ENCODE results near the gene MARCHF4. TPM values are rescaled to one million over a fixed set of nuclear protein-coding genes. Genes with fewer than 3 reads are reported as not detected.

Gene MARCHF4
- total and polyA plus RNA-seq, 9 of the 15 experiments (the other 6 are each of a cell fraction or from before 2014, with no cell fraction given) = 0.05 TPM; not detected in 8

DNA sequence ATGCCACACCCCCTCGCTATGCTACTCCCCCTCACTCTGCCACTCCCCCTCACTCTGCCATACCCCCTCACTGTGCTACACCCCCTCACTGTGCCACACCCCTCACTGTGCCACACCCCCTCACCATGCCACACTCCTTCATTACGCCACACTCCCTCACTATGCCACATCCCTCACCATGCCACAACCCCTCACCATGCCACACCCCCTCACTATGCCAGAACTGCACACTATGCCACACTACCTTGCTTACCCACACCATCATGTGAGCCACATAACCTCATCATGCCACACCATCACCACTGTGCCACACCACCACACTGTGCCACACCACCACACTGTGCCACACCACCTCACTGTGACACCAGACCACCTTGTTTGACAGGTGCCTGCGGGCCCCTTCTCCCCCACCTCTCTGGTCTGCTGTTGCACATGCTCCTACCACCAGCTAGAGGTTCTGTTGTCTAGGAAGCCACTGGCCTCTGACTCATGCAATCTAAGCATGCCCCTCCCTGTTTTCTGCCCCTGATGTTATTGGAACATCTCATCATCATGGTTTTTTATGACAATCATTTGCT lies 22.0 kb downstream of the MARCHF4 start (continued):
- TF ChIP-seq, protein P1, sequence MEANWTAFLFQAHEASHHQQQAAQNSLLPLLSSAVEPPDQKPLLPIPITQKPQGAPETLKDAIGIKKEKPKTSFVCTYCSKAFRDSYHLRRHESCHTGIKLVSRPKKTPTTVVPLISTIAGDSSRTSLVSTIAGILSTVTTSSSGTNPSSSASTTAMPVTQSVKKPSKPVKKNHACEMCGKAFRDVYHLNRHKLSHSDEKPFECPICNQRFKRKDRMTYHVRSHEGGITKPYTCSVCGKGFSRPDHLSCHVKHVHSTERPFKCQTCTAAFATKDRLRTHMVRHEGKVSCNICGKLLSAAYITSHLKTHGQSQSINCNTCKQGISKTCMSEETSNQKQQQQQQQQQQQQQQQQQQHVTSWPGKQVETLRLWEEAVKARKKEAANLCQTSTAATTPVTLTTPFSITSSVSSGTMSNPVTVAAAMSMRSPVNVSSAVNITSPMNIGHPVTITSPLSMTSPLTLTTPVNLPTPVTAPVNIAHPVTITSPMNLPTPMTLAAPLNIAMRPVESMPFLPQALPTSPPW (CRISPR knock-in tag; IDR thresholded peaks at IDR 0.05) = peak; percentile 32
- TF ChIP-seq, protein P2, sequence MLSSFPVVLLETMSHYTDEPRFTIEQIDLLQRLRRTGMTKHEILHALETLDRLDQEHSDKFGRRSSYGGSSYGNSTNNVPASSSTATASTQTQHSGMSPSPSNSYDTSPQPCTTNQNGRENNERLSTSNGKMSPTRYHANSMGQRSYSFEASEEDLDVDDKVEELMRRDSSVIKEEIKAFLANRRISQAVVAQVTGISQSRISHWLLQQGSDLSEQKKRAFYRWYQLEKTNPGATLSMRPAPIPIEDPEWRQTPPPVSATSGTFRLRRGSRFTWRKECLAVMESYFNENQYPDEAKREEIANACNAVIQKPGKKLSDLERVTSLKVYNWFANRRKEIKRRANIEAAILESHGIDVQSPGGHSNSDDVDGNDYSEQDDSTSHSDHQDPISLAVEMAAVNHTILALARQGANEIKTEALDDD (IDR thresholded peaks at IDR 0.05) = no peak

DNA sequence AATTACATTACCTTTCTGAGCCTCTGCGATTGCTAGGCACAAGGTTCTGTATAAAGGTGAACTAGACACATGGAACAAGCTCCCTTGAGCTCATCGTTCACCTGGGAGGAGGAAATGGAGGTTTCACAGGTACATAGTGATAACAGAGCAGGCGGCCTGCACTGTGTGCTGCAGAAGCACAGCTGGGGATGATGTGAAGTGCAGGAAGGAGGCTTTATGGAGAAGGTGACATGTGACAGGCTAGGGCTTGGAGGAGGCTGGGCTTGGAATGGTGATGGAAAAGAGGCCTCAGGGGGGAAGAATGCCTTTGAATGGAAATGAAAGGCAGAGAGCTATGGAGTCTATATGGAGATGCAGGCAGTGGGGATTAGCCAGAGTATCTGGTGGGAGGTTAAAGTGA lies 22.9 kb downstream of the MARCHF4 start:
- Histone ChIP-seq H3K4me3 (no peak overlapping the region), H3K4me1 (replicated peaks in 1 of 2; ENCODE audit: control insufficient read depth in 2 of 2, insufficient read depth in 2 of 2, low read length in 2 of 2) (peaks cover 0 to 10% of the 10 kb centered on the region in 2 experiments; a peak in 3 of 5 replicates), H3K36me3 (ENCODE audit: control insufficient read depth, insufficient read depth, low read length) (no peaks in the 10 kb centered on the region), H3K4me2 (ENCODE audit: insufficient read depth, low read length) (no peak overlapping the region), H3K9ac (ENCODE audit: insufficient read depth in 1 of 2, low read depth in 2 of 2, low read length in 2 of 2) (no peak overlapping the region), H3K27ac (ENCODE audit: extremely low read depth, low read depth, low read length) (no peak overlapping the region), H4K20me1 (replicated peaks; ENCODE audit: control insufficient read depth, insufficient read depth, low read length) (no peaks in the 10 kb centered on the region), H3K9me3 (replicated peaks; ENCODE audit: control insufficient read depth, insufficient read depth, low read depth, low read length) (no peaks in the 10 kb centered on the region), H3K79me2 (ENCODE audit: control insufficient read depth, insufficient read depth, low read length) (no peaks in the 10 kb centered on the region), H3K27me3 (ENCODE audit: control insufficient read depth in 2 of 2, insufficient read depth in 2 of 2, low read length in 2 of 2) (peaks cover 0 to 2% of the 10 kb centered on the region in 2 experiments; a peak in 2 of 5 replicates), H2AFZ (ENCODE audit: low read depth, low read length) (no peak overlapping the region), H3K9me1 (ENCODE audit: control insufficient read depth, insufficient read depth, low read length) (no peaks in the 10 kb centered on the region)
- FAIRE-seq (no peak), ATAC-seq (no peak), DNase-seq (ENCODE audit: extremely low read depth in 1 of 4, low spot score in 3 of 4) (no peak)
- no TSS peak for BruUV-seq (replicated peaks)
- ChIA-PET CTCF (ENCODE audit: low intra/inter-chr PET ratio) (no interaction called here), POLR2A (no interaction called here)
- in situ Hi-C loops (cut with MboI) (no loop called here), intact Hi-C loops (cut with micrococcal nuclease) (no loop called here)
- 0% methylated on average over 3 of the region's 3 CpGs for WGBS (ENCODE audit: insufficient coverage, low coverage, missing lambda C conversion rate)
- TF ChIP-seq ZFX (CRISPR knock-in tag; IDR thresholded peaks at IDR 0.05) (no peak), ESRRB (CRISPR knock-in tag; IDR thresholded peaks at IDR 0.05; ENCODE audit: borderline replicate concordance) (no peak), TAF1 (IDR thresholded peaks at IDR 0.05; ENCODE audit: control insufficient read depth, extremely low read depth, insufficient read depth, low read length, severe bottlenecking) (no peak), LARP7 (IDR thresholded peaks at IDR 0.05) (no peak), BRD4 (IDR thresholded peaks at IDR 0.05) (no peak)
- TF ChIP-seq, protein P3, sequence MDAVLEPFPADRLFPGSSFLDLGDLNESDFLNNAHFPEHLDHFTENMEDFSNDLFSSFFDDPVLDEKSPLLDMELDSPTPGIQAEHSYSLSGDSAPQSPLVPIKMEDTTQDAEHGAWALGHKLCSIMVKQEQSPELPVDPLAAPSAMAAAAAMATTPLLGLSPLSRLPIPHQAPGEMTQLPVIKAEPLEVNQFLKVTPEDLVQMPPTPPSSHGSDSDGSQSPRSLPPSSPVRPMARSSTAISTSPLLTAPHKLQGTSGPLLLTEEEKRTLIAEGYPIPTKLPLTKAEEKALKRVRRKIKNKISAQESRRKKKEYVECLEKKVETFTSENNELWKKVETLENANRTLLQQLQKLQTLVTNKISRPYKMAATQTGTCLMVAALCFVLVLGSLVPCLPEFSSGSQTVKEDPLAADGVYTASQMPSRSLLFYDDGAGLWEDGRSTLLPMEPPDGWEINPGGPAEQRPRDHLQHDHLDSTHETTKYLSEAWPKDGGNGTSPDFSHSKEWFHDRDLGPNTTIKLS (IDR thresholded peaks at IDR 0.05; ENCODE audit: borderline replicate concordance, low read depth) = no peak

Data from K562 (cell line).